ENCODE data around the gene FAM24B.
"Not testable (repeated sequence)": the region's sequence is repeated elsewhere in the genome, so short reads cannot be mapped to it uniquely, and the experiment has no call there.

FAM24B gene

GRCh38 chr10:122858042-122858441 is 21.3 kb downstream of the FAM24B start:
- DNase-seq: not testable (repeated sequence)

GRCh38 chr10:122856902-122857301 is 22.5 kb downstream of the FAM24B start:
- no peak for DNase-seq

GRCh38 chr10:122855745-122856144 is 23.6 kb downstream of the FAM24B start:
- no peak for DNase-seq

GRCh38 chr10:122854648-122855047 is 24.7 kb downstream of the FAM24B start:
- no peak for DNase-seq

- no peak for DNase-seq
Measured at GRCh38 chr10:122853665-122854313, 25.6 kb downstream of the FAM24B start.

- no peak for DNase-seq
Measured at GRCh38 chr10:122852261-122852660, 27.1 kb downstream of the FAM24B start.

GRCh38 chr10:122850705-122851640 is 28.4 kb downstream of the FAM24B start:
- DNase-seq: no peak

- no peak for DNase-seq
Measured at GRCh38 chr10:122849900-122850605, 29.3 kb downstream of the FAM24B start.

- DNase-seq: no peak
Measured at GRCh38 chr10:122849090-122849489, 30.3 kb downstream of the FAM24B start.

- DNase-seq: peak; percentile 74
Measured at GRCh38 chr10:122847782-122848604, 31.4 kb downstream of the FAM24B start.

- no peak for DNase-seq
Measured at GRCh38 chr10:122845783-122846332, 33.5 kb downstream of the FAM24B start, which contains the start of gene CUZD1. Gene CUZD1, minus strand, starts transcription at chr10:122845857. Its CDS starts 14 bp downstream, at chr10:122845843.

GRCh38 chr10:122844146-122844545 is 35.2 kb downstream of the FAM24B start:
- no peak for DNase-seq

GRCh38 chr10:122841569-122841968 is 37.8 kb downstream of the FAM24B start:
- DNase-seq: no peak

- no peak for DNase-seq
Measured at GRCh38 chr10:122839505-122839904, 39.9 kb downstream of the FAM24B start.

- DNase-seq: no peak
Measured at GRCh38 chr10:122838880-122839279, 40.5 kb downstream of the FAM24B start.

GRCh38 chr10:122835908-122836307 is 43.5 kb downstream of the FAM24B start:
- no peak for DNase-seq

GRCh38 chr10:122830965-122831353 is 48.4 kb downstream of the FAM24B start:
- no peak for DNase-seq

- no peak for DNase-seq
Measured at GRCh38 chr10:122830273-122830964, 49.0 kb downstream of the FAM24B start.

- no peak for DNase-seq
Measured at GRCh38 chr10:122829454-122829853, 49.9 kb downstream of the FAM24B start.

- no peak for DNase-seq
Measured at GRCh38 chr10:122828716-122829255, 50.6 kb downstream of the FAM24B start.

GRCh38 chr10:122827302-122827701 is 52.1 kb downstream of the FAM24B start:
- no peak for DNase-seq

Measured in DMS153 (cell line).